Astrocyte (in vitro differentiated cells and primary cell): Measurements from ENCODE around the gene THBS4. TPM values are rescaled to one million over a fixed set of nuclear protein-coding genes. Genes with fewer than 3 reads are reported as not detected.

Experiments
- DNase-seq: peaks from one replicate; pipeline ENCODE4 v3.0.0-alpha.2; 2010; ENCODE audit warnings: low read depth
- FAIRE-seq: peaks from 2 replicates; lab custom pipeline; 2011; peaks lifted over from hg19 to GRCh38; lab: Jason Lieb, UNC
- H2AFZ ChIP-seq: 2 replicates; pipeline ENCODE4 v1.6.0; 2012; ENCODE audit warnings: low read depth, low read length, inconsistent platforms
- H3K27ac ChIP-seq: 2 replicates; pipeline ENCODE4 v1.5.1; 2011; ENCODE audit warnings: low read depth, low read length, inconsistent platforms
- H3K27me3 ChIP-seq: 2 replicates; pipeline ENCODE4 v1.6.0; 2011; ENCODE audit warnings: low read length, inconsistent platforms; ENCODE audit not compliant: insufficient read depth
- H3K36me3 ChIP-seq: 2 replicates; pipeline ENCODE4 v1.5.1; 2011; ENCODE audit warnings: low read length, inconsistent platforms; ENCODE audit not compliant: insufficient read depth
- H3K4me1 ChIP-seq: 2 replicates; pipeline ENCODE4 v1.5.1; 2011; ENCODE audit warnings: low read length, inconsistent platforms; ENCODE audit not compliant: insufficient read depth
- H3K4me2 ChIP-seq: 2 replicates; pipeline ENCODE4 v1.6.0; 2012; ENCODE audit warnings: low read length, inconsistent platforms
- H3K4me3 ChIP-seq: 2 replicates; pipeline ENCODE4 v1.5.1; 2011; ENCODE audit warnings: low read depth, mild to moderate bottlenecking, low read length, inconsistent platforms; ENCODE audit not compliant: insufficient read depth
- H3K79me2 ChIP-seq: 2 replicates; pipeline ENCODE4 v1.6.0; 2012; ENCODE audit warnings: mild to moderate bottlenecking, low read length, inconsistent platforms; ENCODE audit not compliant: insufficient read depth
- H3K9ac ChIP-seq: 2 replicates; pipeline ENCODE4 v1.6.0; 2012; ENCODE audit warnings: mild to moderate bottlenecking, low read length, inconsistent platforms
- H3K9me3 ChIP-seq: 2 replicates; pipeline ENCODE4 v1.5.1; 2012; ENCODE audit warnings: low read depth, mild to moderate bottlenecking, low read length, inconsistent platforms; ENCODE audit not compliant: insufficient read depth
- H4K20me1 ChIP-seq: 2 replicates; pipeline ENCODE4 v1.6.0; 2012; ENCODE audit warnings: low read length, inconsistent platforms; ENCODE audit not compliant: insufficient read depth
- H3K27ac Mint-ChIP-seq: one replicate; pipeline ENCODE4 v1.8.0; 2021; ENCODE audit warnings: mild to moderate bottlenecking, mixed read lengths; ENCODE audit not compliant: unreplicated experiment
- H3K27me3 Mint-ChIP-seq: one replicate; pipeline ENCODE4 v1.8.0; 2021; ENCODE audit warnings: low read depth, mixed read lengths; ENCODE audit not compliant: unreplicated experiment
- H3K36me3 Mint-ChIP-seq: one replicate; pipeline ENCODE4 v1.8.0; 2021; ENCODE audit warnings: low read depth, mixed read lengths; ENCODE audit not compliant: unreplicated experiment
- H3K4me1 Mint-ChIP-seq: one replicate; pipeline ENCODE4 v1.8.0; 2021; ENCODE audit warnings: low read depth, mixed read lengths; ENCODE audit not compliant: unreplicated experiment
- H3K4me3 Mint-ChIP-seq: one replicate; pipeline ENCODE4 v1.8.0; 2021; ENCODE audit warnings: mild to moderate bottlenecking, moderate library complexity, mixed read lengths; ENCODE audit not compliant: unreplicated experiment
- H3K9me3 Mint-ChIP-seq: one replicate; pipeline ENCODE4 v1.8.0; 2021; ENCODE audit warnings: mild to moderate bottlenecking, mixed read lengths; ENCODE audit not compliant: unreplicated experiment
- CTCF ChIP-seq: IDR thresholded peaks from 2 replicates; pipeline ENCODE4 v1.5.1; 2011; ENCODE audit warnings: low read depth, mild to moderate bottlenecking, inconsistent platforms, low read length, moderate library complexity; ENCODE audit not compliant: insufficient read depth
- EZH2 ChIP-seq: IDR thresholded peaks from 2 replicates; pipeline ENCODE4 v1.6.1; 2012; ENCODE audit warnings: mild to moderate bottlenecking, low read length, inconsistent platforms; ENCODE audit not compliant: insufficient read depth
- total RNA-seq: library from RNA; stranded (reverse); gene quantifications from 2 replicates; pipeline ENCODE4 v1.2.1, GENCODE V29; 2021

The THBS4 gene
- total RNA-seq, 1 donor from 2014 or later = 1.1 TPM

- TF ChIP-seq EZH2 (no peak), CTCF (no peak)
- H3K27me3 ChIP-seq = peaks cover 13% of the 10 kb centered on the region
- Mint-ChIP-seq H3K27me3 (peaks cover 24% of the 10 kb centered on the region), H3K4me3 (no peak overlapping the region), H3K27ac (no peak overlapping the region), H3K9me3 (no peaks in the 10 kb centered on the region), H3K4me1 (no peaks in the 10 kb centered on the region), H3K36me3 (no peaks in the 10 kb centered on the region)
- FAIRE-seq (no peak), DNase-seq (no peak)
- H2AFZ ChIP-seq = no peak overlapping the region
- no peaks in the 10 kb centered on the region for H3K79me2 ChIP-seq
- no peaks in the 10 kb centered on the region for H3K9me3 ChIP-seq
- H4K20me1 ChIP-seq = no peaks in the 10 kb centered on the region
- no peak overlapping the region for H3K4me3 ChIP-seq
- no peak overlapping the region for H3K4me2 ChIP-seq
- no peaks in the 10 kb centered on the region for H3K36me3 ChIP-seq
- no peak overlapping the region for H3K9ac ChIP-seq
- no peaks in the 10 kb centered on the region for H3K4me1 ChIP-seq
- H3K27ac ChIP-seq = no peak overlapping the region
These were observed 6.4 kb downstream of the THBS4 start for GRCh38 chr5:80041527-80041926.

GRCh38 chr5:80042330-80042729 lies 7.2 kb downstream of the THBS4 start:
- Mint-ChIP-seq H3K27me3 (peaks cover 17% of the 10 kb centered on the region), H3K27ac (no peak overlapping the region)
- FAIRE-seq = no peak

More at GRCh38 chr5:80042330-80042729, 7.2 kb downstream of the THBS4 start:
- Histone ChIP-seq H3K27me3 (peaks cover 6% of the 10 kb centered on the region), H2AFZ (no peak overlapping the region), H3K4me3 (no peak overlapping the region), H4K20me1 (no peaks in the 10 kb centered on the region), H3K79me2 (no peaks in the 10 kb centered on the region), H3K9me3 (no peaks in the 10 kb centered on the region), H3K9ac (no peak overlapping the region), H3K27ac (no peak overlapping the region), H3K4me1 (no peaks in the 10 kb centered on the region), H3K4me2 (no peak overlapping the region), H3K36me3 (no peaks in the 10 kb centered on the region)
- TF ChIP-seq CTCF (no peak), EZH2 (no peak)
- H3K4me1 Mint-ChIP-seq = no peaks in the 10 kb centered on the region
- no peak for DNase-seq
- H3K4me3 Mint-ChIP-seq = no peak overlapping the region
- no peaks in the 10 kb centered on the region for H3K36me3 Mint-ChIP-seq
- H3K9me3 Mint-ChIP-seq = no peaks in the 10 kb centered on the region
